ENCODE measurements around the gene IL11RA.
"Not testable (repeated sequence)": the region's sequence is repeated elsewhere in the genome, so short reads cannot be mapped to it uniquely, and the experiment has no call there.

Gene IL11RA

GRCh38 chr9:34630402-34631154, 21.4 kb upstream of the IL11RA start:
- no peak for DNase-seq

- DNase-seq, result no peak
Observed at GRCh38 chr9:34633166-34633565, 18.8 kb upstream of the IL11RA start.

GRCh38 chr9:34633851-34634550, 18.0 kb upstream of the IL11RA start:
- DNase-seq, result peak; percentile 59

GRCh38 chr9:34634551-34635248, 17.3 kb upstream of the IL11RA start:
- no peak for DNase-seq

GRCh38 chr9:34635556-34635955, 16.4 kb upstream of the IL11RA start:
- no peak for DNase-seq

- DNase-seq, result no peak
Observed at GRCh38 chr9:34636791-34637355, 15.1 kb upstream of the IL11RA start.

- peak; percentile 90 for DNase-seq
Observed at GRCh38 chr9:34637356-34638137, 14.4 kb upstream of the IL11RA start, which contains the start of gene SIGMAR1. TSS of gene SIGMAR1 (minus strand) at chr9:34637787. CDS start at chr9:34637697, 90 bp downstream.

- no peak for DNase-seq
Observed at GRCh38 chr9:34638138-34638445, 13.9 kb upstream of the IL11RA start.

- not testable (repeated sequence) for DNase-seq
Observed at GRCh38 chr9:34639322-34639721, 12.7 kb upstream of the IL11RA start.

GRCh38 chr9:34642679-34643078, 9.3 kb upstream of the IL11RA start:
- DNase-seq, result no peak

- no peak for DNase-seq
Observed at GRCh38 chr9:34644766-34645314, 7.1 kb upstream of the IL11RA start.

GRCh38 chr9:34646211-34647083, 5.5 kb upstream of the IL11RA start, which contains the start of gene GALT:
TSS of gene GALT (plus strand) at chr9:34646675. CDS start at chr9:34646705, 30 bp downstream.
- DNase-seq, result peak; percentile 95

GRCh38 chr9:34647084-34647403, 4.9 kb upstream of the IL11RA start:
- no peak for DNase-seq

GRCh38 chr9:34647651-34648050, 4.3 kb upstream of the IL11RA start:
- DNase-seq, result no peak

- DNase-seq, result no peak
Observed at GRCh38 chr9:34648673-34649072, 3.3 kb upstream of the IL11RA start.

GRCh38 chr9:34650816-34651215, 1.2 kb upstream of the IL11RA start:
- DNase-seq, result no peak

- no peak for DNase-seq
Observed at GRCh38 chr9:34651321-34651720, 664 bp upstream of the IL11RA start.

GRCh38 chr9:34652602-34653000, 616 bp downstream of the IL11RA start:
- no peak for DNase-seq

- DNase-seq, result no peak
Observed at GRCh38 chr9:34653151-34654072, 1.4 kb downstream of the IL11RA start.

- no peak for DNase-seq
Observed at GRCh38 chr9:34654323-34655051, 2.5 kb downstream of the IL11RA start.

All from activated effector memory CD4-positive, alpha-beta T cell treated with Interleukin-2 at 50 U/mL for 16 hours (primary cell).